Retina (tissue), 1 donor: Measurements from ENCODE around the gene RILPL2.
"Not testable (repeated sequence)": the region's sequence is repeated elsewhere in the genome, so short reads cannot be mapped to it uniquely, and the experiment has no call there.

ENCODE experiments used
- DNase-seq: peaks from one replicate; pipeline ENCODE4 v3.0.0-alpha.2; 2016

The RILPL2 gene

DNA sequence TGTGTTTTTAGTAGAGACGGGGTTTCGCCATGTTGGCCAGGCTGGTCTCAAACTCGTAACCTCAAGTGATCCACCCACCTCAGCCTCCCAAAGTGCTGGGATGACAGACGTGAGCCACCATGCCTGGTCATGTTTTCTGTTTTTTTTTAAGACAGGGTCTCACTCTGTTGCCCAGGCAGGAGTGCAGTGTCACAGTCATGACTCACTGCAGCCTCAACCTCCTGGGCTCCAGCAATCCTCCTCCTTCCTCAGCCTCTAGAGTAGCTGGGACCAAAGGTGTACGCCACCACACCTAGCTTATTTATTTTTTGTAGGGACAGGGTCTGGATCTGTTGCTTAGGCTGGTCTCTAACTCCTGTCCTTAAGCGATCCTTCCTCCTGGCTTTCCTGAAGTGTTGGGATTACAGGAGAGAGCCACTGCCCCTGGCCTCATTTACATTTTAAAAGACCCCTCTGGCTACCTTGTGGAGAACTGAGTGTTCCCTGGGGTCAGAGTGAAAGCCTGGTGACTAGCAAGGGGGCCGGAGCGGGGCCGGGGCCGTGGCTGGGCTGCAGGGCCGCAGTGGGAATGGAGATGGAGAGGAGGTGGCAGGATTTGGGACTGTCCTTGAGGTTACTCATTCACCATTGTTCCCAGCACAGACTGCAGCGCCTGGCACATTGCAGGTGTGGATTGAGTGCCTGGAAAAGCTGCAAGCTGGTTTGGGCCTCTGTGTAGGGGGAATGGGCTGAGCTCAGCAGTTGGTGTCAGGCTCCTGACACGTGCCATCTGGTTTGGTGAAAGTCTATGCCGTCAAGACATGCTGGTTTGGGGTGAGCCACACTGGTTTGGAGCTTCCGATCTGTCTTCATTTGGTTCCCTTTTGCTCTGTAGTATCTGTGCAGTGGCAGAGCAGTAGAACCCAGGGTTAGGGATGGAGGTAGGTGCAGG, 34.5 kb downstream of the RILPL2 start:
- DNase-seq = no peak

DNA sequence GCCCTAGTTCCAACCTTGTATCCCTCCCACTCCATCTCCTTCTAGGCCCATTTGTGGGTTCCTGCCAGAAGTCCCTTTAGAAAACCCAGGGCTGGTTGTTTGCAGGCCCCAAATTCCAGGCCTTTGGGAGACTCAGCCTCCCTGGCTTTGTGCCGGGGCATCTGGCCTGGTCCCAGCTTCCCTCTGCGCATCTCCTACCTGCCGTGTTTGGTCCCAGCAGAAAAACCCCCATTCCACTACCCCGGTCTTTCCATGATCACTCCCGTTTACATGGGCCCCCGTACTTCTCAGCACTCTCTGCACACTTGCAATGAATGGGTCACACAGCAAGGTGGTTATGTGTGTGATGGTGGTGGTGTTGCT, 37.2 kb downstream of the RILPL2 start:
- DNase-seq = no peak

DNA sequence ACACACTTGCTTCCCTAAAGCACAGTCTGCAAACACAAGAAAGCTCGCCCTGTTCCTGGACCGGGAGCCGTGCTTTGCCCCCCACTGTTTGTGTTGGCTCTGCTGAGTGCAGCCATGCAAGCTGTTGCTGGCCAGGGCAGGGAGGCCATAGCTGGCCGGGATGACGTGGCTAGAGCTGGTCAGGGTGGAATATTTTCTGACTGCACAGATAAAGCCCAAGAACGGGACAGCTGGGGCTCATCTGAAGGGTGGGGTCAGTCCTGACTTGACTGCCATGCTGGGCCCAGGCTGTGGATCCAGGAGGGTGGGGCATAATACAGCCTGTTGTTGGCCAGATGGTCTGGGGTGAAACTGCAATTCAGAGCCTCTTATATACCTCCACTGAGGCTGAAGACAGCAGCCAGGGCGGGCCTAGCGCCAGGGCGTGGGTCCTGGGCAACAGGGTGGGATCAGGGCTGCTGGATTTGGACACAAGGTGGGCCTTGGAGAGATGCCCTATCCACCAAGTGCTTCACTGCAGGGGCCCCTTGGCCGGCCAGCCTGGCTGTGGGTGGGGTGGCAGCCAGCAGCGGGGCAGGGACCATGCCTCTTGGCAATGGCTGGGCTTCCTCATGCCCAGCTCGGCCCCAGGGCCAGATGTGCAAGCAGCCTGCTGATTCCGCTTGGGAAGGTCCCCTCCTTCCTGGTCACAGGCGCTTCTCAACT, 37.8 kb downstream of the RILPL2 start:
- DNase-seq = no peak

DNA sequence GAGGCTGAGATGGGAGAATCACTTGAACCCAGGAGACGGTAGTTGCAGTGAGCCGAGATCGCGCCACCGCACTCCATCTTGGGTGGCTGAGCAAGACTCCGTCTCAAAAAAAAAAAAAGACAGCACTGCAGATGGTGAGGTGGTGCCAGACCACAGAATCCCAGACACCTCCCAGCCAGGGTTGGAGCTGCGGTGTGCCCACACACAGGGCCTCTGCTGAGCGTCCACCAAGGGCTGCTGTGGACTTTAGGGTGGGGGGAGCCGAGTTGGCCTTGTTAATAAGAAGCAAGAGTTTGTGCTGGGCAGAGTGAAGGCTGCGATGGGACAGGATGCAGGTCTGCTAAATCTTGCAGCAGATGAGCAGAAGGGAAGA, 38.3 kb downstream of the RILPL2 start:
- DNase-seq = no peak

DNA sequence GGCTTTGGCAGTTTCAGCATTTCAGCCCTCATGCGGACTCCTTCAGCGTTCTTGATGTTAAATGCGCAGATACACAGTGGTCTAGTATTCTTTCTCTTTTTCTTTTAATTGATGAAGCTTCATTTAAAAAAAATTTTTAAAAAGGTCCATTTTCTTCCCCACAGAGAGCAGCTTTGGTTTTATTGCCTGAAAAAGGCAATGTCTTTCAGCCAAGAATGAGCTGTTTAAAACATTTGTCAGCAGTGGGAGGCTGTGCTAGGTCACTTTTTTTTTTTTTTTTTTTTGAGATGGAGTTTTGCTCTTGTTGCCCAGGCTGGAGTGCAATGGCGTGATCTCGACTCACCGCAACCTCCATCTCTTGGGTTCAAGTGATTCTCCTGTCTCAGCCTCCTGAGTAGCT, 39.1 kb downstream of the RILPL2 start:
- DNase-seq = no peak

DNA sequence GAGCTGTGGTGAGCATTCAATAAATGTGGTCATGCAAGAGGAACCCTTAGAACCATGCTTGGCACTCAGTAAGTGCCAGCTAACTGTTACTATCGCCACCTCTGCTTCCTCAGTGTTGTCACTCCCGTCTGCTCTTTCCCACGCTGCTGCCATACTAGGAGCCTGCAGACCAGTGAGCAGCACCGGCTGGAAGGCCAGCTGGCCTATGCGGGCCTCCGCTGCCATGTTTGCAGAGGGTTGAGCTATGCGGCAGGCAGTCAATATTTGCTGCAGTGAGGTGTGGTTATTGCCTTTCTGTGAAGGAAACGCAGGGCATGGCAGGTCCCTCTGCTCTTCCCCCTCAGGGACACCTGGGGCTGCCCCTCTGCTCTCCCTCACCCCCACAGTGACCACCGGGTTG, 39.5 kb downstream of the RILPL2 start:
- DNase-seq = no peak

DNA sequence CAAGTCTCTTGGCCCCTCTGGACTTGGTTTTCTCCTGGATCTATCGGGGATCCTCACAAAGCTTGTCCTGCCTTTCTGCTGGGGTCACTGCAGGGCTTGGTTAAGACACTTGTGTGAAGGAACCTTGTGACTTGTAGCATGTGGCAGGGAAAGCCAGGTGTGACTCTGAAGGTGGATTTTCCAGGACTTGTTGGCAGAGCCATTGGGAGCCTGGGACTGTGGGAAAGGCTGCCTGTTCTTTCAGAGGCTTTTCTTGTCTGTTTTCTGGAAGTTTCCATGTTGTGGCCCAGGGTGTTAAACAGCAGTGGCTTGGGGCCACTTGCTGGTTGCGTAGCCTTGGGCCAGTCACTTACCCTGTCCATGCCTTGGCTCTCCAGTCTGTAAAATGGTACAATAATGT, 39.9 kb downstream of the RILPL2 start:
- no peak for DNase-seq

DNA sequence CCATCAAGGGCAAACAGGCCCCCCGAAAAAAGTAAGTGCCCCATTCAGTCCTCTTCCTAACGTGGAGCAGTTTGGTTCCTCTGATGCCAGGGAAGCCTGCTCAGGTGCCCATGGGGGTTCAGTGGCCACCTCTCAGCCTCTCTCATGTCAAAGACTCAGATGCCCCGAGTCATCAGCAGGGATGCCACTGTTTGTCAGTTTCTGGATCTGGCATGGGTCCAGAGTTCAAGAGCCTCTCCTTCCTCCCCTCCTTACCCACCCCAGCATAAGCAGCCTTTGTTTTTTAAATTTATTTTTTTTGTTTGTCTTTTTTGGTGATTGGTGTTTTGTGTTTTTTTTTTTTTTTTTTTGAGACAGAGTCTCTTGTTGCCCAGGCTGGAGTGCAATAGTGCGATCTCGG, 41.2 kb downstream of the RILPL2 start:
- no peak for DNase-seq

DNA sequence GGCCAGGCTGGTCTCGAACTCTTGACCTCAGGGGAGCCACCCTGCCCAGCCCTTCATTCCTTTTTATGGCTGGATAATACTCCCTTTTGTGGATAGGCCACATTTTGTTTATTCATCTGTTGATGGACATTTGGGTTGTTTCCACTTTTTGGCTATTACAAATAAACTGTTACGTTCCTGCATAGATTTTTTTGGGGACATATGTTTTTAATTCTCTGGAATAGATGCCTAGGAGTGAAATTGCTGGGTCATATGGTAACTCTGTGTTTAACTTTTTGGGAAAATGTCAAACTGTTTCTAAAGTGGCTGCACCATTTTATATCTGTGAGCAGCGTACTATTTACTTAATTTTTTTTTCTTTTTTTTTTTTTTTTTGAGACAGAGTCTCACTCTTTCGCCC, 42.7 kb downstream of the RILPL2 start:
- DNase-seq = no peak

DNA sequence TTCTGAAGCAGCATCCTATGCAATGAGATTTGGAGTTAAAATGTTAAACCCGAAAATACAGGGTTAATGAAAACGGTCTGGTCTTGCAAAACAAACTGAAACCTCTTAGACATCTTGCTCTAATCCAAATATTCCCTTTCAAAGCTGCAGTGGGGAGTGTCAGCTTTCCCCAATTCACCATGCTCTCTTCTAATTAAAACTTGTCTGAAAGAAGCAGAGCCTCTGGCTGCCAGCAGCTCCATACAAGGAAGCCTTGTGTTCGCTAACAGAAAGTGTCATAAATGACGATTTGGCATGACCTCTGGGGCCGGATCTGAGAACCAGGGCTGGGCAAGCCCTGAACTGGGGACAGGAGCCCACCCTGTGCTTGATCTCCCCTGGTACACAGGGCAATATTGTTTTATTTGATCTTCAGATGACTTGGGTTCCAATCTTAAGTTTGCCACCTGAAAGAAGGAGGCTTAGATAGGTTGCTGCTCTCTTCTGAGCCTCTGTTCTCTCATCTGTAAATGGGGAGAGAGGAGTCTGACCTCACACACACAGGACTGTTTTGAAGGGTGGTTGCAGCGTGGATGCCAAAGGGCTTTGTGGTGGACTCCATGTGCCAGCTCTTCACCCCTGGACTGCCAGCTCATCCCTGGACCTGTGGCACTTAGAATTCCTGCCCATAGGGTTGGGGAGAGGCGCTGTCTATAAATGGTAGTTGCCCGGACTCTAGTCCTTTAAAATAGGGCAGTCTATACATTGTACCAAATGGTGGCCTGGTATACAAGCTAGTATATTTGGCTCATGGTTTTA, 44.7 kb downstream of the RILPL2 start:
- DNase-seq = no peak

DNA sequence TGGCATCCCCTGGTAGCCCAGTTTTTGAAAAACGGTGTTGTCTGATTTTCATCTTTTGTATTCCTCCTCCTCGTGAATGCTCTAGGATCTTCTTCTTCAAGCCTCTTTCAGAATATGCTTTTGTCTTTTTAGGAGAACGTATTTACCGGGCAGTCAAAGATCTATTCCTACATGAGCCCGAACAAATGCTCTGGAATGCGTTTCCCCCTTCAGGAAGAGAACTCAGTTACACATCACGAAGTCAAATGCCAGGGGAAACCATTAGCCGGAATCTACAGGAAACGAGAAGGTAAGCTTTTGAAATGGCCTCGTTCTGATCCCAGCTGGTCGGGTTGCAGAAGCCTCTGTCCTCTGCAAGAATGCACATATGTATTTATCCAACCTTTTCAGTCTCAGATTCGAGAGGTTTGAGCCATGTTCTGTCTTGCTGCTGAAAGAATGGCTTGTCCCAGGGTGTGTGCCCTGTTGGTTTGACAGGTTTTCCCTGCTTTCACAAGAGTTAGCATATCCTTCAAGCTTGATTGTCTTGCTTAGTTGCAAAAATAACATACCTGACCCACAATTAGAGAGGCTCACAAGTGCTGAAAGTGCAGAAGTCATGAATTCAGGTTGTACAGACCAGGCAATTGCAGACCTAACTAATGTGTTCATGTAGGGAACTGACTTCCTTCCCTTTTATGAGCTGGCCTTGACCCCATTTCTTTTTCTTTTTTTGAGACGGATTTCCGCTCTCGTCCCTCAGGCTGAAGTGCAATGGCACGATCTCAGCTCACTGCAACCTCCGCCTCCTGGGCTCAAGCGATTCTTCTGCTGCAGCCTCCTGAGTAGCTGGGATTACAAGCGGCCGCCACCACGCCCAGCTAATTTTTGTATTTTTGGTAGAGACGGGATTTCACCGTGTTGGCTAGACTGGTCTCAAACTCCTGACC, 45.7 kb downstream of the RILPL2 start:
- DNase-seq = no peak

DNA sequence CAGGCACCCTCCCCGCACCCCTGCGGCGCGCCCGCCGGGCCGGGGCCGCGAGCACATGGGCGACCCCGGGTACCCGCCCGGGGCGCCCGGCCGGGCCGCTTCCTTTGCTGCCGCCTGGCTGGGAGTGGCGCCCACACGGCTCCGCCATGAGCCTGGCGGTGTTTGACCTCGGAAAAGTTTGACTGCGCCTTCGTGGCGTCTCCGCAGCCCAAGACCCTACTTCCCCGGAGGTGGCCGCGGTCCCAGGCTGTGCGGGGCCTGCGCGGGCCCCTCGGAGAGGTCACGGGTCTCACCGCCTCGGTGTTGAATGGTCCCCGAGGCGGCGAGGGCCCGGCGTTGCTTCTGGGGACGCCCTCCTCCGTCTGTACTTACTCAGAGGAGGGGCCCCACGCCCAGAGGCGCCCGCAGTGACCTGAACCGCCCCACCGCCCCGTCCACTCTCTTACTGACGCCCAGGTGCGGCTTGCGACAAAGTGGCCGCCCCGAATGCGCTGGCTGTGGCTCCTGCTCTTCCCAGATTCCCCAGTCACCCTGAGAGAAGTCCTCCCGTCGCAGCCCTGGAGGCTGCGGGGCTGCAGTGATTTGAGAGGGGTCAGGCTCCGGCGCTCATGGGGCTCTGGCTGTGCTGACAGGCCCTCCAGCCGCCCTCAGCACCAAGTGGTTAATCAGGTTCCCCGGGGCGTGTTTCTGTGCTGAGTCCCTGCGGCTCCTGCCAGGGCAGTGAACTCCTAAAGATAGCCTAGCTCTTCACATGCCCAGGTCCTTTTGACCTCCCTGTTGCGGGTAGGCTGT, 46.7 kb downstream of the RILPL2 start:
- DNase-seq = peak; percentile 58

DNA sequence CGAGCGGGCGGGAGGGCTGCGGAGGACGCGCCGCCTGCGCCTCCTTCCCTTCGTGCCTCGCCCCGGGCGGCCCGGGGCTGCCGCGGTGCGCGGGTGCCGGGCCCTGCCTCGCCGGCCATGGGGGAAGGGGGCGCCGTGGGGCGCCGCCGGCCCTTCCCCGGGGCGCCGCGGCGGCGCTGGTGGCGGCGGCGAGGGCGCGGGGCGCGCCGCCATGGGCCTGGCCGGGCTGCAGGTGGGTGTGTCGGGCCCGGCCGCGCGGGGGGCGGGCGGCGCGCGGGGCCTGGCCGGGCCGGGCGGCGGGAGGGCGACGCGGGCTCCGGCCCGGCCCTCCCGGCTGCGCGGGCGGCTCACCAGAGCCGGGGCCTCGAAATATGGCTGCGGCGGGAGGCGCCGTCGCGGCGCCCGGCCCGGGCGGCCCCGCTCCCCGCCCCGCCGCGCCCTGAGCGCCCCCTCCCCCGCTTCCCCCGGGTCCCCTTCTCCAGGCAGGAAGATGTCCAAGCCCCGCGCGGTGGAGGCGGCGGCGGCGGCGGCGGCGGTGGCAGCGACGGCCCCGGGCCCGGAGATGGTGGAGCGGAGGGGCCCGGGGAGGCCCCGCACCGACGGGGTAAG, 47.4 kb downstream of the RILPL2 start:
- DNase-seq = no peak

DNA sequence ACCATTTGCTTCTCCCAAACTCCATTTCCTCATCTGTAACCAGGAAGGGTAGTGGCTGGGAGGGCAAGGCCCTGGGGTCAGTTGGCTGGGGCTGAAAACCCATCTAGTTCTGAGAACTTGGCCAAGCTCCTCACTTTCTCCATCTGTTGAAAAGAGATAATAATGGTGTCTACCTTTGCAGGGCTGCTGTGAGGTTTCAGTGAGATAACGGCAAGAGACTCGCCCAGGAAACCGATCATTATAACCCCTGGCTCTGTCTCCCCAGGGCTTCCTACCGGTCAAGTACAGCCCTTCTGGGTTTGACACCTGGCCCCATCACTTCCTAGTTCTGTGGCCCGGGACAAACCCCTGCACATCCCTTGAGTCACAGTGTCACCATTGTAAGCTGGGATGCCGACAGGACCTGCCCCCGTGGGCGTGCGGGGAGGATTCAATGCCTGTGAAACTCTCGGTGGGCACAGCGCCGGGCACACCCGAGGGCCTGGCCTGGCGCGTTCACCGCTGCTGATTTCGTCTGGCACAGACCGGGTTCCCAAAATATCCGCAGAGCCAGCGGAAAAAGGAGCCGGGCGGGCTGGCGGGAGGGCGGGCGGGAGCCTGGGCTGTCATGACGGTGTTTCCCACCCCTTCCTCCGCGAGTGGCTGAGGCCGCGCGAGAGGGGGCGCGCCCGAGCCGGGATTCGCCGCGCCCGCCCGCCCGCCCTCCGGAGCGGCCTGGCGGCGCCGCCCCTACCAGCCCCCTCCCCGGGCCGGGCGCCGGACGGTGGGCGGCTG, 48.1 kb downstream of the RILPL2 start:
- peak; percentile 65 for DNase-seq

DNA sequence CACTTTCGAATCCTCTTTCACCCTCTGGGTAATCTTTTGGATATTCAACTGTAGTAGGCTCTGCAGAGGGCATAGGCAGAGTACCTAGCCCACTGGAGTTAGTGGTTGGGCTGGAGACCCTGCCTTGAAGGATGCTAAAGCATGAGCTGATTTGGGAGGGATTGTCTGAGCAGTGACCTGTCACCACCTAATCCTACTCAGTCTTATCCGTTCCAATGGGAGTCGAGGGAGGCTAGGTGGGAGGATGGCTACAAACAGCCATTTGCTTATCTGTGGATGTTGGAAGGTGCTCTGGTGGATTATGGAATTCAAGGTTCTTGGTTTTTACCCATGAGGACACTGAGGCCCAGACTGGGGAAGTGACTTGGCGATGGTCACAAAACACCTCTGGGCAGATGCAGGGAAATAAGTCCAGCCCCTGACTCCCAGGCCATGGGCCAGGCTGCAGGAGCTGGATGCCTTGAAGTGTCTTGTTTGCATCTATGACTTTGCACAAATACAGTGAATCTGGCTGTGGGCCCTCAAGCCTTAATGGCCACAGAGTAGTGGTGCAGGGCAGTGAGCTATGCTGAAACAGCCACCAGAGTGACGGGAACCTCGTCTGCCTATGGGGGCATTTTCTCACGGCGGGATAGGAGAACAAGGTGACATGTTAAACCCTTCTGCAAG, 48.8 kb downstream of the RILPL2 start:
- DNase-seq = peak; percentile 9

DNA sequence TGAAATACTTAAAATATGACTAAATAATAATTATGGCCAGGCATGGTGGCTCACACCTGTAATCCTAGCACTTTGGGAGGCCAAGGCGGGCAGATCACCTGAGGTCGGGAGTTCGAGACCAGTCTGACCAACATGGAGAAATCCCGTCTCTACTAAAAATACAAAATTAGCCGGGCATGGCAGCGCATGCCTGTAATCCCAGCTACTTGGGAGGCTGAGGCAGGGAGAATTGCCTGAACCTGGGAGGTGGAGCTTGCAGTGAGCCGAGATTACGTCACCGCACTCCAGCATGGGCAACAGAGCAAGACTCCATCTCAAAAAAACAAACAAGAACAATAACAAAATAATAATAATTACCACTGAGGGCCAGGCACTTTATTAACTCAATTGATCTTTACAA, 50.9 kb downstream of the RILPL2 start:
- not testable (repeated sequence) for DNase-seq

DNA sequence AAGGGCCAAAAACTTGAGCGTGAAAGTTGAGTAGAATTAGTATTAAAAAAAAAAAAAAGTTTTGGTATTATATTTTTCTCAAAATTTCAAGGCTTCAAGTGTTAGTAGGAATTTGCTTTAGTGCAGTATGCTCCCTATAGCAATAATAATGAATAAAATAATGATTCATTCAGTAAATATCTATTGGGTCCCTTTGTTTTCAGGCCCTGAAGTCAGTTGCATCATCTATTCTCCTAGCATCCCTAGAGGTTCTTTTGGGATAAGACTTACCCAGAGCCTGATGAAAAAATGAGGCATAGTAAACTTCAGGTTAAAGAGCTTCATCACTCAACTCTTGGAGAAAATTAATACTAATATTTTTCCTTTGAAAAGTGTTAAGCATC, 51.5 kb downstream of the RILPL2 start:
- no peak for DNase-seq

DNA sequence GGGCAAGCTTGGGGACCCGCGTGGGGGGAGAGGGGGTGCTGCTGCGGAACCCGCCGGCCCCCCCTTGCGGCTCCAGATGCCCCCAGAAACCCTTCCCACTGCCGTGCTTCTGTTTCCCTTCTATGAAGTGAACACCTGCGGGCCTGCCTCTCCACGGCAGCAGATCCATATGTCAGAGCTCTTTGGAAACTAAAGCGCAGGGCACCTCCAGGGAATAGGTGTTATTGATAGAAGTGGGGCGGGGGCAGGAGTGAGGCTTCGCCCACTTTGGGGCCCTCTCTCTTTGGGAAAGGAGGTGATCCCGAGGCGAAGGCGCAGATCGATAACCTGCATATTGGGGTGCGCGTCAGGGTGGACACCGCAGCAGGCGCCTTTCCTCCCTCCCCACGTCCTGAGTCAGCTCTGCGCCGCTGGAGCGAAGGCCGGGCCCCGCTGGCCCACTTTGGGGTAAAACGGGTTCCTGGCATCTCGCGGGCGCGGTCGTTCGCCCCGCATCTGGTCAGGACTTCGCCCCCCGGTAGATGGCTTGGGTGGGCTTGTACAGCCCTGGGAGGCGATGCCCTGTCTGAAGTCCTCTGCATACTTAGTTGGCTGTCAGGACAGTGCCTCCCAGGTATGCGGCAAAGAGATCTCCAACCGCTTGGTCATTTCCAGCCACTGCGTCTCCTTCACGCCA, 52.0 kb downstream of the RILPL2 start:
- peak; percentile 35 for DNase-seq

DNA sequence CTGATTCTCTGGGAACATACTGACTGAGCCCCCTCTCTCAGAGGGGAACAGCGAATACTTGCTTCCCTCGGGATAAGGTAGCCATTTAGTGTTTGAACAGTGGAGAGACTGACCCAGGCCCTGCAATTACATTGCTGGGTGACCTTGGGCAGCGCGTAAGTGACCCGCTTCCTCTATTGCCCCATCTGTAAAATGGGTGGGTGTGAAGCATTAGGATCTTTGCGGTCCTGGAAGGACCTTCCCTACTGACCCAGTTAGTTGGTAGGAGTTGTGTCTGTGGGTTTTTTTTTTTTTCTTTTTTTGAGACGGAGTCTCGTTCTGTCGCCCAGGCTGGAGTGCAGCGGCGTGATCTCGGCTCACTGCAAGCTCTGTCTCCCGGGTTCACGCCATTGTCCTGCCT, 53.8 kb downstream of the RILPL2 start:
- no peak for DNase-seq
